NCI-H2196 treated with DMSO at 0.1 percent for 48 hours (cell line): ENCODE results near the gene PRR11.
"Not testable (repeated sequence)": the region's sequence is repeated elsewhere in the genome, so short reads cannot be mapped to it uniquely, and the experiment has no call there.

Experiments used
- DNase-seq: peaks from one replicate; lab custom pipeline; 2025; ENCODE audit not compliant: unreplicated experiment; lab: John Stamatoyannopoulos, UW

The PRR11 gene

GRCh38 chr17:59202320-59202719 lies 46.8 kb downstream of the PRR11 start:
- DNase-seq = no peak

GRCh38 chr17:59219370-59219769 lies 63.8 kb downstream of the PRR11 start:
- no peak for DNase-seq

DNA sequence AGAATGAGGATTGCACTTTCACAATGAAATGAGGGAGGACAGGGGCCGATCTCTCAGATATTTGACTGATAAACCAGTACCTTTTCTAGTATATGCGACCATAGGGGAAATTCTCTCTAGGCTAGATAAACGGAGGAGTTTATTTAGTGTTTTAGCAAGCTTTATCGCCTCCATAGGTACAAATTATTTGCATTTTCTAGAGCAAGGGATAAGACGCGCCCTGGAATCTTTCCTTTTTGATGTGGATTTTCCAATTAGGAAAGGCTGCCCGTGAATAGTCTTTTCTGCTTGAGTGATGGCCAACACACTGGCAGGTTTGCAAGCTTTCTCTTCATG lies 64.4 kb downstream of the PRR11 start:
- DNase-seq = no peak

DNA sequence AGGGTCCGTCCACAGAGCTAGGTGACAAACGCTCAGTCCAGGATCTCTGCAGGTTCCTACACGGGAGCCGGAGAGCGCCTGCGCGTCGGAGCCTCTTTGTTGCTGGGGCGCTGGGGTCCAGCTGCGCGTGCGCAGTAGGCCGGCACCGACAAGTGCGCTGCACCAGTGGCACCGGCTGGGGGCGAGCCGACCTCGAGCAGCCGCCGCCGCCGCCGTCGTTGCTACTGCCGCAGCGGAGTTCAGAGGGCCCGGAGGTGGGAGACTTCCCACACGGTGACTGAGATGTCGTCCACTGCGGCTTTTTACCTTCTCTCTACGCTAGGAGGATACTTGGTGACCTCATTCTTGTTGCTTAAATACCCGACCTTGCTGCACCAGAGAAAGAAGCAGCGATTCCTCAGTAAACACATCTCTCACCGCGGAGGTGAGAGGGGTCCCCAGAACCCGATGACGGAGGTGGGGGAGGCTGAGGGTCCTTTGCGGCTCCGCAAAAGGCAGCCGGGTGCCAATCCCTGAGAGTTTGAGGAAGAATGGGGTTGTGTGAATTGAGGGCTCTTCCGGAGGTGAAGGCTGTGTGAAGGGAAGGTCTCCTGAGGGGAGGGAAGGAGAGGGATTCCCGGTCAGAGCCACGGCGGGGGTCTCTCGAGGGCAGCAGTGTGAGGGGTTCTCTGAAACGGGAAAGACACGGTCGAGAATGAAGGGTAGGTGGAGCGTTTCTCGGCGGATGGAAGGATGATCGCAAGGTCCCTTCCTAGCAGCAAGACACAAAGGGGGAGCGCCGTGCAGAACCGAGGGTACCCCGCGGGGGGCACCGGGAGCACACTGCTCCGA lies 65.0 kb downstream of the PRR11 start, which contains the start of gene GDPD1:
Gene GDPD1 (plus strand): TSS at position 184 of the 831 bp plus-strand sequence. CDS start 99 bp downstream, at position 283.
- peak; percentile 89 for DNase-seq

- no peak for DNase-seq
These were observed 65.8 kb downstream of the PRR11 start for GRCh38 chr17:59221159-59221847.

DNA sequence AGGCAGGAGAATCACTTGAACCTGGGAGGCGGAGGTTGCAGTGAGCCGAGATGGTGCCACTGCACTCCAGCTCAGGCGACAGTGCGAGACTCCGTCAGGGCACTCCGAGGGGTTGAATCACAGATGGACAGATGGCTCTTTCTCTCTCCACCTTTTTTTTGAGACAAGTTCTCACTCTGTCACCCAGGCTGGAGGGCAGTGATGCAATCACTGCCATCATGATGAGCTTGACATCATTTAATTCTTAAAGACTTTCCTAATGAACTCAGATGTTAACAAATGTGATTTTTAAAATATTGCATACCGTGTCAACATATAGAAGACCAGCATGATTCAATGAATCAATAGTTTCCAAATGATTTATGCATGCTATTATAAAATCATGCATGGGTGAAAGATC lies 68.3 kb downstream of the PRR11 start:
- DNase-seq = no peak

GRCh38 chr17:59228588-59228987 lies 73.0 kb downstream of the PRR11 start:
- not testable (repeated sequence) for DNase-seq

DNA sequence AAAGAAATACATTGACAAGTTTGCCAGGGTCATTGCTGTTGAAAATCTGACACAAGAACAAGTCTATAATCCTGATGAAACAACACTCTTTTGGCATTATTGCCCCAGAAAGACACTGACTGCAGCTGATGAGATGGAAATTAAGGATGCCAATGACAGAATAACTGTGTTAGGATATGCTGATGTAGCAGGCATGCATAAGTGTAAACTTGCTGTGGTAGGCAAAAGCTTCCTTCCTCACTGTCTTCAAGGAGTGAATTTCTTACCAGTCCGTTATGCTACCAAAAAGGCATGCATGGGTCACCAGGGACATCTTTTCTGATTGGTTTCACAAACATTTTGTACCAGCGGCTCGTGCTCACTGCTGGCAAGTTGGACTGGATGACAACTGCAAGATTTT lies 75.2 kb downstream of the PRR11 start:
- no peak for DNase-seq

GRCh38 chr17:59234631-59235030 lies 79.1 kb downstream of the PRR11 start:
- no peak for DNase-seq

GRCh38 chr17:59238906-59239305 lies 83.4 kb downstream of the PRR11 start:
- no peak for DNase-seq

GRCh38 chr17:59244081-59244480 lies 88.5 kb downstream of the PRR11 start:
- DNase-seq = no peak
